Lower leg skin (tissue), 3 donors: ENCODE results near the gene XRCC6.

Experiments used
- POLR2A ChIP-seq, 2 donors: fragments of 450-650 bp; IDR thresholded peaks; one replicate each; pipeline ENCODE4 v1.6.1; 2016 to 2017; ENCODE audit warnings: antibody characterized with exemption in 2 of 2, mild to moderate bottlenecking in 1 of 2, moderate library complexity in 1 of 2
- TF ChIP-seq, protein P1 (sequence below), 3 donors: fragments of 450-650 bp; IDR thresholded peaks; one replicate each; pipeline ENCODE4 v1.5.1; 2016; ENCODE audit warnings: antibody characterized with exemption in 3 of 3, mild to moderate bottlenecking in 3 of 3, moderate library complexity in 2 of 3

DNA sequence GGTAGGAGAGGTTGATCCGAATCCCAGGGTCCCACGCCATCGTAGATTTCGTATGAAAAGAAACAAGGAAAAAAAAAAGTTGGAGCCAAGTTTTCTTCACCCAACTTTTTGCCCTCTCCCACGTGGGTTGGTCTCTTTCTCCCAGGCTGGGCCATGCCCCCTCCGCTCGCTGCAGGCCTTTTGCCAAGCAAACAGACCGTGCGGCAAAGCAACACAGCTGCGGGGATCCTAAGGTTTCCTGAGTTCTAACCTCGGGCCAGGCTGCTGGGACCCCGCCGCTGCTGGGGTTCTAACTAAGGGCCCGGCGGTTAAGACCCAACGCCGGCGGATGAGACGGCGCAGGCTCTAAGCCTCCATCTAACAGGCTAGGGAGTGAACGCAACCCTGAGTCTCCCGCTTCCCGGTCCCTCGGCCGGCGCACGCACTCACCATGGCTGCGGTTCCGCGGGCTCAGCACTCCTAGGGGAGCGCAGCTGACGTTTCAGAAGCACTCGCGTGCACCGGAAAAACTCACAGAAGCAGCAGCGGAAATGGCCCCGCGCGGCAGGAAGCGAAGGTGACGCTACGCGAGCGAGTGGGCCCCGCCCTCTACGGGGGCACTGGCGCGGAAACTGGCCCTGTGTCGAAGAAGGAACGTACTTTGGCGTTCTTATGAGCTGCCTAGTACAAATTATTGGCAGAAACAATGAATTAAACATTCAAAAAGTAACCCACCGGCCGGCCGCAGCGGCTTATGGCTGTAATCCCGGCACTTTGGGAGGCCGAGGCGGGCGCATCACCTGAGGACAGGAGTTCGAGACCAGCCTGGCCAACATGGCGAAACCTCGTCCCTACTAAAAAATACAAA is 67.5 kb downstream of the XRCC6 start, which contains the start of gene SNU13:
- TF ChIP-seq, protein P1, sequence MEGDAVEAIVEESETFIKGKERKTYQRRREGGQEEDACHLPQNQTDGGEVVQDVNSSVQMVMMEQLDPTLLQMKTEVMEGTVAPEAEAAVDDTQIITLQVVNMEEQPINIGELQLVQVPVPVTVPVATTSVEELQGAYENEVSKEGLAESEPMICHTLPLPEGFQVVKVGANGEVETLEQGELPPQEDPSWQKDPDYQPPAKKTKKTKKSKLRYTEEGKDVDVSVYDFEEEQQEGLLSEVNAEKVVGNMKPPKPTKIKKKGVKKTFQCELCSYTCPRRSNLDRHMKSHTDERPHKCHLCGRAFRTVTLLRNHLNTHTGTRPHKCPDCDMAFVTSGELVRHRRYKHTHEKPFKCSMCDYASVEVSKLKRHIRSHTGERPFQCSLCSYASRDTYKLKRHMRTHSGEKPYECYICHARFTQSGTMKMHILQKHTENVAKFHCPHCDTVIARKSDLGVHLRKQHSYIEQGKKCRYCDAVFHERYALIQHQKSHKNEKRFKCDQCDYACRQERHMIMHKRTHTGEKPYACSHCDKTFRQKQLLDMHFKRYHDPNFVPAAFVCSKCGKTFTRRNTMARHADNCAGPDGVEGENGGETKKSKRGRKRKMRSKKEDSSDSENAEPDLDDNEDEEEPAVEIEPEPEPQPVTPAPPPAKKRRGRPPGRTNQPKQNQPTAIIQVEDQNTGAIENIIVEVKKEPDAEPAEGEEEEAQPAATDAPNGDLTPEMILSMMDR (IDR thresholded peaks at IDR 0.05): no peak
- peak in 1 of 2 donors; percentile 5 for TF ChIP-seq POLR2A (IDR thresholded peaks at IDR 0.05)
